ENCODE results near the gene SRCAP.

- TF ChIP-seq POLR2A (IDR thresholded peaks at IDR 0.05) = no peak
- TF ChIP-seq CTCF (IDR thresholded peaks at IDR 0.05) = no peak
Measured at GRCh38 chr16:30750201-30750600, 51.2 kb downstream of the SRCAP start.
